ENCODE results near the gene GRHL1.

GRCh38 chr2:9939587-9940485 is 11.7 kb upstream of the GRHL1 start:
- TF ChIP-seq, protein P1, sequence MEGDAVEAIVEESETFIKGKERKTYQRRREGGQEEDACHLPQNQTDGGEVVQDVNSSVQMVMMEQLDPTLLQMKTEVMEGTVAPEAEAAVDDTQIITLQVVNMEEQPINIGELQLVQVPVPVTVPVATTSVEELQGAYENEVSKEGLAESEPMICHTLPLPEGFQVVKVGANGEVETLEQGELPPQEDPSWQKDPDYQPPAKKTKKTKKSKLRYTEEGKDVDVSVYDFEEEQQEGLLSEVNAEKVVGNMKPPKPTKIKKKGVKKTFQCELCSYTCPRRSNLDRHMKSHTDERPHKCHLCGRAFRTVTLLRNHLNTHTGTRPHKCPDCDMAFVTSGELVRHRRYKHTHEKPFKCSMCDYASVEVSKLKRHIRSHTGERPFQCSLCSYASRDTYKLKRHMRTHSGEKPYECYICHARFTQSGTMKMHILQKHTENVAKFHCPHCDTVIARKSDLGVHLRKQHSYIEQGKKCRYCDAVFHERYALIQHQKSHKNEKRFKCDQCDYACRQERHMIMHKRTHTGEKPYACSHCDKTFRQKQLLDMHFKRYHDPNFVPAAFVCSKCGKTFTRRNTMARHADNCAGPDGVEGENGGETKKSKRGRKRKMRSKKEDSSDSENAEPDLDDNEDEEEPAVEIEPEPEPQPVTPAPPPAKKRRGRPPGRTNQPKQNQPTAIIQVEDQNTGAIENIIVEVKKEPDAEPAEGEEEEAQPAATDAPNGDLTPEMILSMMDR (IDR thresholded peaks at IDR 0.05): no peak
- TF ChIP-seq POLR2A (IDR thresholded peaks at IDR 0.05): no peak
